K562 (cell line): ENCODE results near the gene IL27RA. TPM values are rescaled to one million over a fixed set of nuclear protein-coding genes. Genes with fewer than 3 reads are reported as not detected.
A peak's percentile ranks its signal among the peaks of the same experiment; 100 is the strongest.

ENCODE experiments used
- ARID2 ChIP-seq: fragments of 450-650 bp; IDR thresholded peaks from 2 replicates; pipeline ENCODE4 v1.6.1; 2017; ENCODE audit warnings: antibody characterized with exemption, mild to moderate bottlenecking
- CREB1 ChIP-seq, 2 experiments: sonication (generic) in 1 of 2; formaldehyde crosslinking in 1 of 2; IDR thresholded peaks; 2 replicates each; pipeline versions ENCODE4 v1.6.1 to v1.8.0; 2012 to 2022; ENCODE audit warnings: inconsistent platforms in 1 of 2, mild to moderate bottlenecking in 1 of 2, missing genetic modification reagents in 1 of 2, moderate library complexity in 1 of 2
- CXXC5 ChIP-seq: fragments of 250-450 bp; sonication (Bioruptor Pico); IDR thresholded peaks from 2 replicates; pipeline ENCODE4 v1.8.0; 2022; ENCODE audit warnings: inconsistent platforms, mild to moderate bottlenecking, moderate library complexity
- DACH1 ChIP-seq: fragments of 450-650 bp; IDR thresholded peaks from 2 replicates; pipeline ENCODE4 v1.6.1; 2018; ENCODE audit not compliant: partially characterized antibody
- ETS2 ChIP-seq: IDR thresholded peaks from 2 replicates; pipeline ENCODE4 v1.6.1; 2016; ENCODE audit warnings: borderline replicate concordance, missing genetic modification characterization, mild to moderate bottlenecking, moderate library complexity, missing compliant biosample characterization; ENCODE audit not compliant: poor library complexity, severe bottlenecking
- HDAC3 ChIP-seq: fragments of 450-650 bp; IDR thresholded peaks from 2 replicates; pipeline ENCODE4 v1.6.1; 2018; ENCODE audit warnings: borderline replicate concordance, mild to moderate bottlenecking, moderate library complexity; ENCODE audit not compliant: partially characterized antibody
- NEUROD1 ChIP-seq: fragments of 150-350 bp; IDR thresholded peaks from 2 replicates; pipeline ENCODE4 v1.6.1; 2014; ENCODE audit warnings: borderline replicate concordance, low read length, low read depth; ENCODE audit not compliant: partially characterized antibody
- PCBP2 ChIP-seq: fragments of 200-400 bp; formaldehyde crosslinking; IDR thresholded peaks from 2 replicates; pipeline ENCODE4 v1.6.1; 2018; ENCODE audit warnings: low read length, low read depth, mild to moderate bottlenecking, moderate library complexity; ENCODE audit not compliant: poor library complexity, severe bottlenecking
- RAD21 ChIP-seq, 2 experiments: fragments of 250-450 bp in 1 of 2; fragments of 450-650 bp in 1 of 2; sonication (Bioruptor Pico) in 1 of 2; formaldehyde crosslinking in 1 of 2; IDR thresholded peaks in 1 of 2; conservative IDR thresholded peaks in 1 of 2; 2 replicates each; pipeline versions ENCODE4 v1.4.0 to v1.8.0; 2020 to 2022; ENCODE audit warnings: mild to moderate bottlenecking in 2 of 2, moderate library complexity in 1 of 2
- SMARCA4 ChIP-seq: fragments of 450-650 bp; IDR thresholded peaks from 2 replicates; pipeline ENCODE4 v1.6.1; 2016
- THRAP3 ChIP-seq: fragments of 450-650 bp; IDR thresholded peaks from 2 replicates; pipeline ENCODE4 v1.6.1; 2016; ENCODE audit warnings: mild to moderate bottlenecking, inconsistent platforms, borderline replicate concordance
- TSC22D4 ChIP-seq: fragments of 450-650 bp; IDR thresholded peaks from 2 replicates; pipeline ENCODE4 v1.6.1; 2016; ENCODE audit warnings: missing genetic modification characterization, missing biosample characterization, control low read depth
- ZNF212 ChIP-seq: fragments of 450-650 bp; formaldehyde crosslinking; IDR thresholded peaks from 2 replicates; pipeline ENCODE4 v1.4.0; 2020; ENCODE audit warnings: mild to moderate bottlenecking
- ZNF311 ChIP-seq: fragments of 250-450 bp; sonication (Bioruptor Pico); IDR thresholded peaks from 2 replicates; pipeline ENCODE4 v1.4.0; 2020; ENCODE audit warnings: mild to moderate bottlenecking, moderate library complexity
- ZNF347 ChIP-seq: fragments of 450-650 bp; formaldehyde crosslinking; IDR thresholded peaks from 2 replicates; pipeline ENCODE4 v1.4.0; 2020; ENCODE audit warnings: low read depth, mild to moderate bottlenecking, moderate library complexity
- ZNF561 ChIP-seq: fragments of 450-650 bp; formaldehyde crosslinking; conservative IDR thresholded peaks from 2 replicates; pipeline ENCODE4 v1.4.0; 2020; ENCODE audit warnings: mild to moderate bottlenecking, moderate library complexity
- ZNF830 ChIP-seq: fragments of 250-450 bp; sonication (Bioruptor Pico); IDR thresholded peaks from 2 replicates; pipeline ENCODE4 v1.5.0; 2021; ENCODE audit warnings: mild to moderate bottlenecking
- polyA plus RNA-seq, 8 experiments: library from polyadenylated mRNA; depleted of rRNA in 4 of 8; stranded (reverse) in 5 of 8; unstranded in 3 of 8; fragments of >200 nt; fragmentation: Nextera tagmentation in 2 of 8; fragmentation: Illumina TruSeq in 1 of 8; extraction: Ambion mirVana in 2 of 8; extraction: Trizol in 1 of 8; gene quantifications; 2 replicates each; pipeline versions ENCODE4 v1.2.1 to v1.2.3, GENCODE V29; 2011 to 2014; ENCODE audit warnings: inconsistent platforms in 1 of 8, missing spikeins in 1 of 8
- total RNA-seq, 7 experiments: library from RNA; depleted of rRNA in 6 of 7; stranded (reverse); fragments of >200 nt in 6 of 7; fragmentation: Illumina TruSeq in 2 of 7; extraction: Trizol in 2 of 7; gene quantifications; 2 replicates each; pipeline versions ENCODE4 v1.2.1 to v1.2.3, GENCODE V29; 2011 to 2021; ENCODE audit warnings: low replicate concordance in 1 of 7
- TF ChIP-seq, protein P1 (sequence below): sonication (generic); formaldehyde crosslinking; IDR thresholded peaks from 2 replicates; pipeline ENCODE4 v1.8.0; 2023; ENCODE audit warnings: mild to moderate bottlenecking, missing genetic modification reagents
- TF ChIP-seq, protein P2 (sequence below): fragments of 450-650 bp; IDR thresholded peaks from 2 replicates; pipeline ENCODE4 v1.6.1; 2017; ENCODE audit warnings: mild to moderate bottlenecking, moderate library complexity
- TF ChIP-seq, protein P3 (sequence below): IDR thresholded peaks from 2 replicates; pipeline ENCODE4 v1.6.1; 2011; ENCODE audit not compliant: insufficient read length; ENCODE audit errors: extremely low read depth

Gene IL27RA
- total and polyA plus RNA-seq, 9 of the 15 experiments (the other 6 are each of a cell fraction or from before 2014, with no cell fraction given), result 1.9 to 15.9 (median 12.0) TPM

DNA sequence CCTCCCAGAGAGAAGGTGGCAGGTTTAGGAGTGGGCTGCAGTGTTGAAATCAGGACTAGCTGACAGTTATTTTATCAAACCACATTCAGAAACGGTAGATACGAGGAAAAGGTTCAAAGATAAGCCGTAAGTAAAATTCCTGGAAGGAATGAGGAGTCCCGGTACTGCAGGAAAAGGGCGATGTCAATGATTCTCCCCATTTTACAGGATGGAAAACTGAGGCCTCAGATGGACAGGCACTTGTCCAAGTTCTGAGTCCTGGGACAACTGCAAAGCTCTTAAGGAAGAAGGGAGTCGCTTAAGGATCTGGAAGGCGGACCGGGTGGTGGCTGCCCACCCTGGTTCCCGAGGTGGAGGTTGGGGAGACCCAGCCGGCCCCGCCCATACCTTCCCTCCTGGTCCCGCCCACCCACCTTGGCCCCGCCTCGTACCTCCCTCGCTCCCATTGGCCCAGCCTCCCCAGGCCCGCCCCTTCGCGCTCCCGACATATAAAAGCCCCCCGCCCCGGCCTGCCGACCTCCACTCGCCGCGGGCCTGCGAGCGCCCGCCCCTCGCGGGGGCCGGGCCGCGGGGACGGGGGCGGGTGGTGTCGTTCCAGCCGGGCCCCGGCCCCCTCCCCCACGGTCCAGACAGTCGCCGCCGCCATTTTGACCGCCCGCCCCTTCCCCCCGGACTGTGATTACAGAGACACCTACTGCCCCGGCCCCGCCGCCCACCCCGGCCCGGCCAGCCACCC, 26.0 kb upstream of the IL27RA start (continued):
- TF ChIP-seq, protein P1, sequence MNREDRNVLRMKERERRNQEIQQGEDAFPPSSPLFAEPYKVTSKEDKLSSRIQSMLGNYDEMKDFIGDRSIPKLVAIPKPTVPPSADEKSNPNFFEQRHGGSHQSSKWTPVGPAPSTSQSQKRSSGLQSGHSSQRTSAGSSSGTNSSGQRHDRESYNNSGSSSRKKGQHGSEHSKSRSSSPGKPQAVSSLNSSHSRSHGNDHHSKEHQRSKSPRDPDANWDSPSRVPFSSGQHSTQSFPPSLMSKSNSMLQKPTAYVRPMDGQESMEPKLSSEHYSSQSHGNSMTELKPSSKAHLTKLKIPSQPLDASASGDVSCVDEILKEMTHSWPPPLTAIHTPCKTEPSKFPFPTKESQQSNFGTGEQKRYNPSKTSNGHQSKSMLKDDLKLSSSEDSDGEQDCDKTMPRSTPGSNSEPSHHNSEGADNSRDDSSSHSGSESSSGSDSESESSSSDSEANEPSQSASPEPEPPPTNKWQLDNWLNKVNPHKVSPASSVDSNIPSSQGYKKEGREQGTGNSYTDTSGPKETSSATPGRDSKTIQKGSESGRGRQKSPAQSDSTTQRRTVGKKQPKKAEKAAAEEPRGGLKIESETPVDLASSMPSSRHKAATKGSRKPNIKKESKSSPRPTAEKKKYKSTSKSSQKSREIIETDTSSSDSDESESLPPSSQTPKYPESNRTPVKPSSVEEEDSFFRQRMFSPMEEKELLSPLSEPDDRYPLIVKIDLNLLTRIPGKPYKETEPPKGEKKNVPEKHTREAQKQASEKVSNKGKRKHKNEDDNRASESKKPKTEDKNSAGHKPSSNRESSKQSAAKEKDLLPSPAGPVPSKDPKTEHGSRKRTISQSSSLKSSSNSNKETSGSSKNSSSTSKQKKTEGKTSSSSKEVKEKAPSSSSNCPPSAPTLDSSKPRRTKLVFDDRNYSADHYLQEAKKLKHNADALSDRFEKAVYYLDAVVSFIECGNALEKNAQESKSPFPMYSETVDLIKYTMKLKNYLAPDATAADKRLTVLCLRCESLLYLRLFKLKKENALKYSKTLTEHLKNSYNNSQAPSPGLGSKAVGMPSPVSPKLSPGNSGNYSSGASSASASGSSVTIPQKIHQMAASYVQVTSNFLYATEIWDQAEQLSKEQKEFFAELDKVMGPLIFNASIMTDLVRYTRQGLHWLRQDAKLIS (CRISPR knock-in tag), result no peak
- TF ChIP-seq HDAC3, result no peak
- peak; percentile 56; the same call in 1 of the 2 replicates for TF ChIP-seq CXXC5 (CRISPR knock-in tag)
- no peak for TF ChIP-seq THRAP3
- no peak for TF ChIP-seq TSC22D4 (tag)
- no peak for TF ChIP-seq ZNF347 (CRISPR knock-in tag)
- TF ChIP-seq ETS2 (tag), result no peak
- peak; percentile 71 for TF ChIP-seq DACH1
- TF ChIP-seq ZNF830 (CRISPR knock-in tag), result no peak
- no peak for TF ChIP-seq ZNF212
- TF ChIP-seq ZNF311 (CRISPR knock-in tag), result no peak
- TF ChIP-seq ARID2, result no peak
- peak; percentile 54 for TF ChIP-seq SMARCA4
- TF ChIP-seq, protein P2, sequence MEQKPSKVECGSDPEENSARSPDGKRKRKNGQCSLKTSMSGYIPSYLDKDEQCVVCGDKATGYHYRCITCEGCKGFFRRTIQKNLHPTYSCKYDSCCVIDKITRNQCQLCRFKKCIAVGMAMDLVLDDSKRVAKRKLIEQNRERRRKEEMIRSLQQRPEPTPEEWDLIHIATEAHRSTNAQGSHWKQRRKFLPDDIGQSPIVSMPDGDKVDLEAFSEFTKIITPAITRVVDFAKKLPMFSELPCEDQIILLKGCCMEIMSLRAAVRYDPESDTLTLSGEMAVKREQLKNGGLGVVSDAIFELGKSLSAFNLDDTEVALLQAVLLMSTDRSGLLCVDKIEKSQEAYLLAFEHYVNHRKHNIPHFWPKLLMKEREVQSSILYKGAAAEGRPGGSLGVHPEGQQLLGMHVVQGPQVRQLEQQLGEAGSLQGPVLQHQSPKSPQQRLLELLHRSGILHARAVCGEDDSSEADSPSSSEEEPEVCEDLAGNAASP, result no peak
- TF ChIP-seq ZNF561, result no peak
- no peak for TF ChIP-seq PCBP2
- no peak for TF ChIP-seq NEUROD1
- TF ChIP-seq, protein P3, sequence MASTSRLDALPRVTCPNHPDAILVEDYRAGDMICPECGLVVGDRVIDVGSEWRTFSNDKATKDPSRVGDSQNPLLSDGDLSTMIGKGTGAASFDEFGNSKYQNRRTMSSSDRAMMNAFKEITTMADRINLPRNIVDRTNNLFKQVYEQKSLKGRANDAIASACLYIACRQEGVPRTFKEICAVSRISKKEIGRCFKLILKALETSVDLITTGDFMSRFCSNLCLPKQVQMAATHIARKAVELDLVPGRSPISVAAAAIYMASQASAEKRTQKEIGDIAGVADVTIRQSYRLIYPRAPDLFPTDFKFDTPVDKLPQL, result no peak
- no peak for TF ChIP-seq CREB1 (IDR thresholded peaks at IDR 0.05)
- TF ChIP-seq CREB1 (CRISPR knock-in tag; IDR thresholded peaks at IDR 0.05), result peak; percentile 48; the same call in 1 of the 2 replicates
- TF ChIP-seq RAD21 (CRISPR knock-in tag; conservative IDR thresholded peaks at IDR 0.05 in 1 of 2, IDR thresholded peaks at IDR 0.05 in 1 of 2), result no peak
